HG02798 (cell line): Measurements from ENCODE around the gene UQCRC1.

Experiments used
- ATAC-seq: cut with Tn5 transposase; IDR thresholded peaks from one replicate; pipeline ENCODE4 v1.9.1; 2021; ENCODE audit warnings: mild to moderate bottlenecking; ENCODE audit not compliant: unreplicated experiment, poor library complexity

UQCRC1 gene

DNA sequence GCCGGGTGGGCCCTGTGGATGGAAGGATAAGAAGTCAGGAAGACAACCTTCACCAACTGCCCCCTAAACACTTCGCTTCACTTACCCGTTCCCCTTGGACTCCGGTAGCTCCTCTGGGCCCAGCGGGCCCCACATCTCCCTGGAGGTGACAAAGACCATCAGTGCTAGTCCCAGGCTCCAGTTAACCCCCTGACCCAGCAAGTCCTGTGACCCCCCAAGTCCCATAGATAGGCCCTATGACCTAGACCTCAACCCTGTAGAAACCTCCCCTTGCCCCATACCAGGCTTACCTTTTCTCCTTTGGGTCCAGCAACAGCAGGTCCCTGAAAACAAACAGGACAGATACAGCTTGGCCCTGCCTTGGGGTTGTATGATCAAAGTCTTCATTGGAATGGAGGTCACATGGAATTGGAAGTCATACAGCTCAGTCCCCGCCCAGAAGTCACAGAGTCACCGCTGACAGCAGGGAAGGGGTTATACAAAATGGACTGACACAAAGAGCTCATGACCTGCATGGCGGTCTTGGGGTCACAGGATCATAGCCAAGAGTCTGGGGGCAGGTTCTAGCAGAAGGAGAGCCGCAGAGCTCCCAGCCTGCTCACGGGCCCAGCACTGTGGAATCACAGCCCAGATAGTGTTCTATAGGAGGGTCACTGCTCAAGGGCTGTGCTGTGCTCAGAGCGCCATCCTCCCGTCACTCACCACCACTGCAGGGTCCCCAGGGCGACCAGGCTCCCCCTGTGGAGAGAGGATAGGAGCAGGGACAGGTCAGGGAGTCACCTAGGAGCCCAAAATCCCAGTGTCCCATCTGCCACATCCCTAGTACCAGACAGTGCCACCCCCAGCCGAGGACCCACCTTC, 27.6 kb downstream of the UQCRC1 start:
- no peak for ATAC-seq

DNA sequence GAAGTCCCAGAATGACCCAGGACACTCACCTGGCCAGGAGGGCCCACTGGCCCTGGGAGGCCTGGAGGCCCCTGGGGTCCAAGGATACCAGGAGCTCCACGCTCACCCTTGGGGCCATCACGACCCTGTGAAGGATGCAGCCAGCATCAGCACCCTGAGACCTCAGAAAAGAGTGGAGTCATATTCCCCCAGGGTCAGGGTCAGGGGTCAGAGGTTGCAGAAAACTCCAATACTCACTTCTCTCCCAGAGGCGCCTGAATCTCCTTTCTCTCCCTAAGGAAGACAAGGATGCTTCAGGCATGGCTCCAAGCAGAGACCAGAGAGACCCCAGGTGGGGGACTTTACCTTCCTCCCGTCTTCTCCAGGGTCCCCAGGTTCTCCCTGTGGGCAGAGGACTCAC, 32.8 kb downstream of the UQCRC1 start:
- no peak for ATAC-seq

DNA sequence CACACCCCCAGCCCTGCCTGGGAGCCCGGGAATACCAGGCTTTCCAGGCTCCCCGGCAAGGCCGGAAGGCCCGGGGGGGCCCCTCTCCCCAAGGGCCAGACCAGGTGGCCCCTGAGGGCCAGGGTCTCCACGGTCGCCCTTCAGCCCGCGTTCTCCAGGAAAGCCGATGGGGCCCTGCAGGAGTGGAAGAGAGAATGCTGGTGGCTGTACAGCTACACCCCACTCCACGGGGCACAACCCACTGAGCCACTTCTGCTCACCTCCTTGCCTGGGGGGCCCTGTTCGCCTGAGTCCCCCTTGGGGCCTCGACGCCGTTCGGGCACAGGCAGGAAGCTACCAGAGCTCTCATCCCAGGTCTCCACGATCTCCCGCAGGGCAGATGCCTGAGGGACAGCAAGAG, 34.1 kb downstream of the UQCRC1 start:
- no peak for ATAC-seq

DNA sequence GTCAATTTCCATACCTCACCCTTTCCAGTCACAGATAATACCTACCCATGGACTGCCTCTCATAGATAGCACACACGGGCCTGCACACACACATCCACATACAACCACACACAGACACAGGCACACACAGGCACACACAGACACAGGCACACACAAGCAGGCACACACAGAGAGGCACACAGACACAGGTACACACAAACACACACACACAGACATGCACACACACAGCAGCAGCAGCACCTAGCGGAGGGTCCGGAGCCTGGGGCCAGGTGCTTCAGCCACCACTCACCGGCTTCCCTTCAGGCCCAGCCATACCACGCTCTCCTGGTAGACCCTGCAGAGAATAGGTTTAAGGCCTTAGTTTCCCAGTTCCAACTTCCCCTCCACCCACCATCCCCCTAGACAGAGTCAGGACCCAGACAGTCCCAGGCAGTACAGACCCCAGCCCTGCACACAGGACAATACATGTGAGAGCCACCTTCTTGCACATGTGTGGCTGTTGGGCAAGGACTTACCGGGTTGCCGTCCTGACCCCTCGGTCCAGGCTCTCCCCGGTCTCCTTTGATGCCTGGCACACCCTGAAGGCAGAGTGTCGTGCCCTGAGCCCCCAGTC, 35.4 kb downstream of the UQCRC1 start:
- ATAC-seq: no peak

DNA sequence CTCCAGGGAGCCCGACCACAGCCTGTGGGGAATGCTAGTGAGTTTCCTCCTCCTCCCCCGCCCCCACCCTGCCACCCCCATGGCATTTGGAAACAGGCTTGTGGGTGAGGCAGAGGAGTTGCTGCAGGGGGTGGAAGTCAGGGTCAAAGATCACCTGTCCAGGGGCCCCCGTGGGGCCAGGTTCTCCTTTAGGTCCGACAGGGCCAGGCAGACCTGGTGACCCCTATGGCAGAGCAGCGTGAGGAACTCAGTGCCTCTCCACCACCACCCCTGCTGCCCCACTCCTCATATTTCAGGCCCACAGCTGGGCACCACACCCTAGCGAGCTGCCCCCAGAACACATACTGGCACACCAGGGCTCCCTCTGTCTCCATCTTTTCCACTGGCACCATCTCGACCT, 36.9 kb downstream of the UQCRC1 start:
- no peak for ATAC-seq

DNA sequence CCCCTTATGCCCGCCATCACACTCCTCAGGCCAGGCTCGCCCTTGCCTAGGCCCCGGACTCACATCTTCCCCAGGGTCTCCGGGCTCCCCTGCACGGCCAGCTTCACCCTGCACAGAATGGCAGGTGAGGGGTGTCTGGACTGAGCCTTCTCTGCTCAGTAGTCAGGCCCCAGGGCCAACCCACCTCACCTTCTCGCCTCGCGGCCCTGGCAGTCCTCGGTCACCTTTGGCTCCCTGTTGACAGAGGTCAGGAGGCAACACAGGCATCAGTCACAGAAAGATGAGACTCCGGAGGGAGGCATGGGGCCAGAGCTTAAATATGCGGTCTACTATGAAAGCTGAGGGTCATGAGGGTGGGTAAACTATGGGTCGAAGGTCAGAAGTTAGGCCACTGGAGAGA, 37.5 kb downstream of the UQCRC1 start:
- ATAC-seq: no peak

DNA sequence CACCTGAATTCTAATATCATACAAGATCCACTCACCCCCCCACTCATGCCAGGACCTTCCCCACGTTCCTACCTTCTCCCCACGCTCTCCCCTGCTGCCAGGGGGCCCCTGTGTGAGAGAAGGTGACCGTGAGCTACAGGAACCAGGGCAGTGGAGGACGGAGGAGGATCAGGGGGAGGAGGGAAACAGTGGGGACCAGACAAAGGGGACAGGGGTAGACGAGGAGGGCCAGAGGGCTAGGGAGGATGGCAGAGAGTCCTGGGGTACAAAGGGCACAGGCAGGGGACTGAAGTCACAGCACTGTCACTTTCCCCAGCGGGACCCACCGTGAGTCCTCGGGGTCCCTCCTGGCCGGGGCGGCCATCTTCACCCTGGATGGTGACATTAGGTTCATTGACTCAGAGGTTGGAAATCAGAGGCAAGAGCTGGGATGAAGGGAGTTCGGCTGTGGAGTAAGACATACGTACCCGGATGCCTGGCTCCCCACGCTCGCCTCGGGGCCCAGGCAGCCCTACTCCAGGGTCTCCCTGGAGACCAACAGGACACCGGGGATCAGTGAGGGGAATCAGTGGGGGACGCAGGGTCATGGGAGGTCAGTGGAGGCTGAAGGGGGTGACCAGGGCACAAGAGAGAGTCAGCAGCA, 39.5 kb downstream of the UQCRC1 start:
- no peak for ATAC-seq

DNA sequence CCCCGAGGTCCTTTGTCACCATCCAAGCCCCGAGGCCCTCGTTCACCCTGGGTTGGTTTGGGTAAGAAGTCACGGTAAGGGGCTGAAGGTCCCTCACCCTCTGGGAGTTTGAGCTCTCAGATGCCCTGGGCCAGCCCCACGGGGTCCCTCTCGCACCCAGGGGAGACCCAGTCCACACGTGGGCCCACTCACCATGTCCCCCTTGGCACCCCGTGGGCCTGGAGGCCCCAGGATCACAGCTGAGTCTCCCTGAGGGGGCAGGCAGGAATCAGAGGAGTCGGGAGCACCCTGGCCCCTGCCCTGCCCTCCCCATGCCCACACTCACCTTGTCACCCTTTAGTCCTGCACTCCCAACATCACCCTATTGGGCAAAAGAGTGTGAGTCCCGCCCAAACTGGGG, 40.0 kb downstream of the UQCRC1 start:
- ATAC-seq: no peak

DNA sequence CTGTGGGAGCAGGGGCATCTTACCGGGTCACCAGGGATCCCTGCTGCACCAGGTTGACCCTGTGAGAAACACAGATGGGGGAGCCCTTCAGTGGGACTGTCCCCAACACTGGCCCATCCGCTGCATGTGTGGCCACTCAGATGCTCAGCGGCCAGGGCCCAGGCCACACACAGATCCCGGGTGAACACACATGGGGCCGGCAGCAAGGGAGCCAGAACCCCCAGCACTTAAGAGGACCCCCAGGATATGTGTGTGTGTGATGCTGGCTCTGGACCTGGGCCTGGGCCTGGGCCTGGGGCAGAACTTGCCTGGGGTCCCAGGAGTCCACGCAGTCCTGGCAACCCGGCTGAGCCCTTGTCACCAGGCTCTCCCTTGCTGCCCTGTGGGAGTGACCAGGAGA, 41.0 kb downstream of the UQCRC1 start:
- no peak for ATAC-seq

DNA sequence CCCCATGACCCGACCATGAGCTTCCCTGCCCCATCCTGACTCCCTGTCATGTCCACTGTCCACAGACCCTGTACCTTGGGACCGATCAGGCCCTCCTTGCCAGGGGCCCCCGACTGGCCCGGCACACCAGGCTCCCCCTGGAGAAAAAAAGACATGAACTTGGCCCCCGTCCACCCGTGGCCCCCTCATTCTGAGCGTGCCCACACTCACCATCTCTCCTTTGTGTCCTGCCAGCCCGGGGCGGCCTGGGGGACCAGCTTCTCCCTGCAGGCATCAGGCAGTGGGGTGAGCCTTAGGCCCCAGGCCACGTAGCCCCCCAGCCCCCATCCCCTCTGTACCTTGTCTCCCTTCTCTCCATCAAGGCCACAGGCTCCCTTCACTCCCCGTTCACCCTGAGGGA, 41.9 kb downstream of the UQCRC1 start:
- ATAC-seq: no peak

DNA sequence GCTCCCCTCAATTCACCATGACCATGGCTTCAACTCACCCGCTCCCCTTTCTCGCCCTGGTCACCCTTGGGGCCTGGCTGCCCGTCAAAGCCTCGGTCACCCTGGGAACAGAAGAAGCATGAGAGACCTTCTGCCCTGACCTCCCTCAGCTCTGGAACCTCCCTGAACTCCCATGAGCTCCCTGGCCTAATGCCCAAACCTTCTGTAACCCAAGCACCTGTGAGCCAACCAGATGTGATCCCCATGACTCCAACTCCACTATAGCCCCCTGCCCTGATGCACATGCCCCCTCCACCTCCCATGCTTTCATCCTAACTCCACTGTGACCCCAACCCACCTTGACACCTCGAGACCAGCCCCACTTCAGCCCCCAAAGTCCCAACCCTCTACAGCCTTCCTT, 42.4 kb downstream of the UQCRC1 start:
- no peak for ATAC-seq

DNA sequence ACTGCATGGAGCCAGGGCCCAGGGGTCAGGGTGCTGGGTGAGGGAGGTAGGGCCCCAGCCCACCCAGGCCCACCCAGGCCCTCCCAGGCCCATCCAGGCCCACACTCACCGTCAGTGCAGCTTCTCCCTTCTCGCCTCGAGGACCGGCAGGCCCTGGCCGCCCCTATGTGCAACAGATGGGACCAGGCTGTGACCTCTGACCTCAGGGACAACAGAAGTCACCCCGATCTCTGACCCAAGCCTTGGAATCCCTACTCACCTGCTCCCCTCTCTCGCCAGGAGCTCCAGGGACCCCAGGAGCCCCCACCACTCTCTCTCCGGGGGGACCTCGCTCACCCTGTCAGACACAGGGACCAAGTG, 43.1 kb downstream of the UQCRC1 start:
- ATAC-seq: no peak

DNA sequence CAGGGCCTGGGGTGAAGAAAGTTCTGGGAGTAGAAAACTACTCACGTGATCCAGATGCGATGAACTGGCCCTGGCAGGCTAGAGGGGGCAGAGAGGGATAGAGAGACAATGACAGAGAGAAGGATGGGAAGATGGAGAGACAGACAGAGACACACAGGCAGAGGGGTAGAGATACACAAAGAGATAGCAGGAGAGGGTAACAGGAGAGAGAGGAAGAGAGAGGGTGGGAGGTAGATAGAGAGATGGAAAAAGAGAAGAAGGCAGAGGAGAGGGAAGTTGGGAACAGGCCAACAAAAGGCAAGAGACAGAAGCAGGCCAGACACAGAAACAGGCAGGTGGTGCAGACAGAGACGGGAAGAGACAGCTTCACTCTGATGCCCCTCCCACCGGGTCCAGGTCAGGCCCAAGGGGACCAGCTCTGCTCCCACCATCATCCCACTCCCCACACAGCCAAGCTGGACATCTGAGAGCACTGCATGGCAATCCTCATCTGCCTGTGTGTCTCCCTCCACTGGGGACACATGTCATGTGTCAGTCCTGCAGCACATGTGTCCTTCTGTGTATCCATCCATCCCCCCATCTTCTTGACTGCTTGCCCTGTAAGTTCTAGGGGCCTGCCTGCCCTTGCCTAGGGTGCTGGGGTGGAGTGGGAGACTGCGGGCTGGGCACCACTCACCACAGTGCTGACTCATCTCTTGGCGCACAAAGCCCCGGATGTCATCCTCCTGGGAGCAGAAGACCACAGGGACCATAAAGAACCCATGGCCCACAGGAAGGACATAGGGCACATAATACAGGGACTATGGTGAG, 43.6 kb downstream of the UQCRC1 start:
- ATAC-seq: no peak

DNA sequence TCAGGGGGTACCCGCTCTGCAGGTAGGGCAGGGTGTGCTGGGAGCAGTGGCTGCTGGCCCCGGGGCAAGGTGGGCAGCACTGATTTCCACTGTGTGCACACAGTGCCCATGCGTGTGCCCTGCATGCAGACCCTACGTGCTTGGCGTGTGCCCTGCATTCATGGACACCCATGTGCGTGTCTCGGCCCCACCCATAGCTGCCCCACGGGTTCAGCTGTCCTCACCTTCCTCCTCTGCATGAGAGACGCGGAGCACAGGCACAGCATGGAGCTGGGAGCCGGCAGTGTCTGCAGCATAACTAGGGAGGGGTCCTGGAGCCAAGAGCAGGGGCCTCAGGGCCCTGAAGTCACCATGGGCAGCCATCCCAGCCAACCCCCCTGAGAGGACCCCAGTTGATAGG, 44.3 kb downstream of the UQCRC1 start:
- ATAC-seq: no peak

DNA sequence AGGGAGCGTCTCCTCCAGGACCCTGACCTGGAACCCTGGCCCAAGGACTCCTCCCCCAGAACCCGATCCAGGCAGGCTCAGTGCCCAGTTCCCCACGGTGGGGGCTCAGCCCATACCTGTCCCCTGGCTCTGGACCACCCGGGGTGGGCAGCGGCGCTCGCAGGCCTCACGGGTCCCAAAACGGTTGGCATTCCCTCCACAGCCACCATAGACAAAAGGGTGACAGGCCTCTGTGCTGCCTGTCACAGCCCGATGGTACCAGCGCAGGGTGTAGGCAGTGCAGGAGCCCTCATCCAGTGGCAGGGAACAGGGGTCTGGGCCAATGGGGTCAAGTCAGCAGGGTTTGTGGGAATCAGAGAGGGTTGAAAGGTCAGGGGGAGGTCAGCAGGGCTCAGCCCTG, 44.8 kb downstream of the UQCRC1 start:
- ATAC-seq: no peak

DNA sequence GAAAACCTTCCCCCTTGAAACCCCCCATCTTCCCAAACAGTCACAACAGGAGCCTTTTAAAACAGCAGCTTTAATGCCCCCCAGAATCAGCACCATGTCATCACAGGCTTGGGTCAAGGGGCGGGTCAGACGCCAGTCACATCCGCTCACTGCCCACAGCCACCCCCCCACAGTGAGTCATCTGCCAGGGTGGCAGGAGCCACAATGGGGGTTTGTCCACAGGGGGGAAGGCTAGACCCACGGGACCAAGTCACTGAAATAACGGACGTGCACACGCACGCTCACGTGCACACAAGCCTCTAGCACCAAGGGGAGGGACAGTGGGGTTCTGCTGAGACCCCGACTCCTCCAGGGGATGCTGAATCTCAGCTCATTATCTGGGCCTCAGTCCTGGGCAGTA, 45.4 kb downstream of the UQCRC1 start:
- ATAC-seq: no peak

DNA sequence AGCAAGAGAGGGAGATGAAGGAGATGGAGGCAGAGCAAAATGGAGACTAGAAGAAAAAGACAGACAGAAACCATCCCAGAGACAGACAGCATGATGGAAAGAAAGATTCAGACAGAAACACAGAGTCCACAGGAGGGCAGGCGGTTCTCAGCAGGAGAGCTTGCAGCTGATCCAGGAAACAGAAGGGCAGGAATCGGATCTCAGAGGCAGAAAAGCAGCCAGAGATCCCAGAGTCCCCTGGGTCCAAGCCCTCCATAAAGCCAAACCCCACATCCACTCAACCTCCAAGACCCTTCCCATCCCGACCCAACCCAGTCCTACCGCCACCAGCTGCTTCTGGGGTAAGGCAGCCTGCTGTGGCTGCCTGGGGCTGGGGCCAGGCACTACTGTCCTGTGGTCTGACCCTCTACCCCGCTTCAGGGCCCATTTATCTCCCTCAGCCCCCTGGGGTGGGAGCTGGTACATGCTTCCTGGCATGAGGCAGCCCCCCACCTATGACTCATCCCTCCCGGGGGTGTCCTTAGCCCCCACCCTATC, 46.0 kb downstream of the UQCRC1 start, which contains the start of gene UCN2:
Gene UCN2, minus strand, starts transcription at position 400 of the 537 bp plus-strand sequence. CDS start 657 bp downstream, outside the sequence.
- ATAC-seq: no peak

DNA sequence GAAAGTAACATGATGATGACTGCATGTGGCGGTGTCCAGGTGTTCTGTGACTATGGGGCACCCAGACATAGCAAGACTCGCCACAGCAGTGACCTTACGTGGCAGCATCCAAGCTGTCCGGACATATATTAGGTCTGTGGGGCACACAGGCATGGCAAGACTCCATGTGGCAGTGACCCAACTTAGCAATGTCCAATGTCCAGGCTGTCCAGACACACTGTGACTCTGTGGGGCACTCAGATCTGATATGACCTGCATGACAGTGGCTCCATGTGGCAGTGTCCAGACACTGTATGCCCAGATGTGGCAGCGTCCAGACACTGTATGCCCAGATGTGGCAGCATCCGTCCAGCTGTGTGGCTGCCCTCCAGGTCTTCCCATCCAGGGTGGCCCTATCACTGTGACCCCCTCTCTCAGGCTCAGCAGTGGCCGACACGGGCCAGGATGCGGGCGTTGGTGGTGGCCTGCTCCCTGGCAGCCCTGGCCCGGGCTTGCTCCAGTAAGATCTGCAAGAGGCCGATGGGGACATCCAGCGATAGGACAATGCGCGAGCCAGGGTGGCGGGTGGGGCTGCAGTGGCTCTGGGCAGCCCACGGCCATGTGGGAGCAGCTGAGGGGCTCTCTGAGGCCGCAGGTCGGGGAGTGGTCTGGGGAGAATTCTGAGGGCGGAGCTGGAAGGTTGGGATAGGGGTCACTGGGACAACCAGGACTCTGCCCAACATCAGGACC, 46.9 kb downstream of the UQCRC1 start:
- no peak for ATAC-seq

DNA sequence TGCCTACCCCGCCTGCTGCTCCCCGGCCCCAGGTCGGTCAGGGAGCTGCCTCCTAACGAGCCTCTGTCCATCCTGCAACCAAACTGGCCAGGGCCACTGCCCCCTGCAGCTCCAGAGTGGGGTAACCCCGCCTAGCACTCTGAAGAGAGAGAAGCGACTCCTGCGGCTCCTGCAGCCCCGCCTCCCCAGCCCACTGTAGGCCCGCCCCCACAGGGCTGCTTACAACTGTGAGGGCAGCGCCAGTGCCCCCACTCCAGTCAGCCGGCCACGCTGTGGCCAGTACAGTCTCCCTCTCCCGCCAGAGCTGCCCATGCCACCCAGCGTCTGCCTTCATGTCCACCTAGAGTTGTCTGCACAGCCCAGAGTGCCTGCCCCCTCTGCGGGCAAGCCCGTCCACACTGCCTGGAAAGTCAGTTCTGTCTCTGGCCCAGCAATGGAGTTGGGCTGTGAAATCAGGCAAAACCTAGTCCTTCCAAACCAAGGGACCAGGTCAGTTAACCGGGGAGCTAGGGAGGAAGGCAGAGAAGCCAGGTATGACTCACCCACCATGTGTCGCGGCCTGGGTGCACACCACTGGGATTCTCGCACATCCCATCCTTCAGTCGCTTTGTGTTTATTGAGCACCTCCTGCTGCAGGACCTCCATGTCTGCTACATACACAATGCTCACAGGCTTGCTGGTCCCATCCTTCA, 48.3 kb downstream of the UQCRC1 start:
- ATAC-seq: no peak
